A549 treated with DMSO at 1 μM for 4 hours (cell line): Measurements from ENCODE around the gene WDR11. TPM values are rescaled to one million over a fixed set of nuclear protein-coding genes. Genes with fewer than 3 reads are reported as not detected.

Source experiments
- total RNA-seq: library from RNA; stranded (reverse); fragments of 200-300 nt; extraction: Qiagen RNA extraction; gene quantifications from 5 replicates; pipeline ENCODE4 v1.2.3, GENCODE V29; 2022; ENCODE audit warnings: low read depth

WDR11 gene, protein sequence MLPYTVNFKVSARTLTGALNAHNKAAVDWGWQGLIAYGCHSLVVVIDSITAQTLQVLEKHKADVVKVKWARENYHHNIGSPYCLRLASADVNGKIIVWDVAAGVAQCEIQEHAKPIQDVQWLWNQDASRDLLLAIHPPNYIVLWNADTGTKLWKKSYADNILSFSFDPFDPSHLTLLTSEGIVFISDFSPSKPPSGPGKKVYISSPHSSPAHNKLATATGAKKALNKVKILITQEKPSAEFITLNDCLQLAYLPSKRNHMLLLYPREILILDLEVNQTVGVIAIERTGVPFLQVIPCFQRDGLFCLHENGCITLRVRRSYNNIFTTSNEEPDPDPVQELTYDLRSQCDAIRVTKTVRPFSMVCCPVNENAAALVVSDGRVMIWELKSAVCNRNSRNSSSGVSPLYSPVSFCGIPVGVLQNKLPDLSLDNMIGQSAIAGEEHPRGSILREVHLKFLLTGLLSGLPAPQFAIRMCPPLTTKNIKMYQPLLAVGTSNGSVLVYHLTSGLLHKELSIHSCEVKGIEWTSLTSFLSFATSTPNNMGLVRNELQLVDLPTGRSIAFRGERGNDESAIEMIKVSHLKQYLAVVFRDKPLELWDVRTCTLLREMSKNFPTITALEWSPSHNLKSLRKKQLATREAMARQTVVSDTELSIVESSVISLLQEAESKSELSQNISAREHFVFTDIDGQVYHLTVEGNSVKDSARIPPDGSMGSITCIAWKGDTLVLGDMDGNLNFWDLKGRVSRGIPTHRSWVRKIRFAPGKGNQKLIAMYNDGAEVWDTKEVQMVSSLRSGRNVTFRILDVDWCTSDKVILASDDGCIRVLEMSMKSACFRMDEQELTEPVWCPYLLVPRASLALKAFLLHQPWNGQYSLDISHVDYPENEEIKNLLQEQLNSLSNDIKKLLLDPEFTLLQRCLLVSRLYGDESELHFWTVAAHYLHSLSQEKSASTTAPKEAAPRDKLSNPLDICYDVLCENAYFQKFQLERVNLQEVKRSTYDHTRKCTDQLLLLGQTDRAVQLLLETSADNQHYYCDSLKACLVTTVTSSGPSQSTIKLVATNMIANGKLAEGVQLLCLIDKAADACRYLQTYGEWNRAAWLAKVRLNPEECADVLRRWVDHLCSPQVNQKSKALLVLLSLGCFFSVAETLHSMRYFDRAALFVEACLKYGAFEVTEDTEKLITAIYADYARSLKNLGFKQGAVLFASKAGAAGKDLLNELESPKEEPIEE
- 21.3 to 28.3 TPM (median 25.2 TPM) in 5 replicates for total RNA-seq

DNA sequence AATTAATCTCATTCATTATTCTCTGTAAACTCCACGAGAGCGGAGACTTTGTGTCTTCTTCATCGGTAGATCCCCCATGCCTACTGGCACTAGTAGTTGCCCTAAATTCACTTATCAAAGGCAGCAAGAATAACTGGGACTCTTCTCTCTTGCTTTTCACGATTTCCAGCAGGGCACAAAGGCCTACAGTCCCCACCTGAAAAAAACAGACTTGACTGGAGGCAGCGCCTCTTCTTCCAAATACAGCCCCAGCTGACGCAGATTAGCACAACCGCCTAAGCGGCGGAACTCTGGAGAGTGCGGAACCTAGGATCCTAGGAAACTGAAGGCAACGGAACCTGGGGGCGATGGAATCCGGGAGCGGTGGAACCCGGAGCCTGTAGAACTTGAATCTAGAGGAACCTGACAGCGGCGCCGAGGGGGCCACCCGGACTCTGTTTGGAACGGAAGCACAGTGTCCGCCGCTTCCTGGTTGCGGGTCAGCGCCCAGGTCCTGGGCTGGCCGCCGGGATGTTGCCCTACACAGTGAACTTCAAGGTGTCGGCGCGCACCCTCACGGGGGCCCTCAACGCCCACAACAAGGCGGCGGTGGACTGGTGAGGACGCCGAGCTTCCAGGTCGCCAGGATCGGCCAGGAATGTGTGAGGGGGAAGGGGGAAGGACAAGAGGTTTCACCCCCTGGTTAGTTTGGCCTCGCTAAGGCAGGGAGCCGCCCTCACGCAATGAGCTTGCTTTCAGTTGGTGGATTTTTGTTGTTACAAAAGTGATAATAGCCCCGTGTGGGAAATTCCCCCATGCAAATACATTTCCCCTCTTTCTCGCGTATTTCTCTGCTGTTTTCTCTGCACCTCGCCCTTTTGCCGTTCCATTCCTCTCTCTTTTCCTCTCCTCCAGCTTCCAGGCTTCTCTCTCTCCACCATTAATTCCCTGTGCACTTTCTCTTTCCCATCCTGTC is at the start of gene WDR11:
Gene WDR11, plus strand, starts transcription at position 452 of the 955 bp plus-strand sequence. Its CDS starts 59 bp downstream, at position 511.

